IMR-90 (cell line): ENCODE data around the gene BRPF1. TPM values are rescaled to one million over a fixed set of nuclear protein-coding genes. Genes with fewer than 3 reads are reported as not detected.

Experiments
- ATAC-seq: fragments of 200-7000 bp; cut with Tn5 transposase; 2 replicates; pipeline ENCODE4 v1.9.1; 2020; ENCODE audit warnings: low read depth, mild to moderate bottlenecking, moderate library complexity
- BruUV-seq: library from RNA; stranded (reverse); fragments of 400-500 nt; replicated peaks from 2 replicates; lab custom pipeline; 2021; lab: Mats Ljungman, UMichigan
- CTCF ChIA-PET: fragments of 300-600 bp; formaldehyde crosslinking; extraction: SDS; loops from one replicate; lab custom pipeline; 2021; ENCODE audit warnings: antibody characterized with exemption; lab: Yijun Ruan, JAX
- POLR2A ChIA-PET: fragments of 300-600 bp; sonication (Branson Sonifier 250); formaldehyde crosslinking; loops from one replicate; lab custom pipeline; 2022; ENCODE audit warnings: antibody characterized with exemption; ENCODE audit not compliant: unreplicated experiment; lab: Charles Lee
- DNase-seq: peaks from one replicate; pipeline ENCODE4 v3.0.0; 2013
- H2AFZ ChIP-seq: replicated peaks from 2 replicates; pipeline ENCODE3; 2013; ENCODE audit warnings: low read length, mild to moderate bottlenecking; ENCODE audit not compliant: poor library complexity
- H2AK5ac ChIP-seq: 2 replicates; pipeline ENCODE4 v1.6.1; 2013; ENCODE audit warnings: low read depth, low read length, inconsistent platforms
- H2AK9ac ChIP-seq: replicated peaks from 2 replicates; pipeline ENCODE3; 2013; ENCODE audit warnings: mild to moderate bottlenecking, low read depth, low read length, moderate library complexity; ENCODE audit not compliant: poor library complexity
- H2BK120ac ChIP-seq: 2 replicates; pipeline ENCODE4 v1.6.1; 2013; ENCODE audit warnings: low read depth, low read length, inconsistent platforms
- H2BK15ac ChIP-seq: 3 replicates; pipeline ENCODE4 v1.6.1; 2013; ENCODE audit warnings: low read depth, low read length, inconsistent platforms
- H2BK20ac ChIP-seq: 2 replicates; pipeline ENCODE4 v1.6.1; 2013; ENCODE audit warnings: low read depth, mild to moderate bottlenecking, inconsistent platforms, low read length, moderate library complexity
- H2BK5ac ChIP-seq: 2 replicates; pipeline ENCODE4 v1.6.1; 2013; ENCODE audit warnings: mild to moderate bottlenecking, low read depth, low read length, inconsistent platforms; ENCODE audit not compliant: poor library complexity, severe bottlenecking
- H3K14ac ChIP-seq: replicated peaks from 2 replicates; pipeline ENCODE4 v1.6.1; 2013; ENCODE audit warnings: low read depth, low read length, inconsistent platforms
- H3K18ac ChIP-seq: 2 replicates; pipeline ENCODE4 v1.6.1; 2013; ENCODE audit warnings: low read depth, low read length, control low read depth
- H3K23ac ChIP-seq: 2 replicates; pipeline ENCODE4 v1.6.1; 2013; ENCODE audit warnings: low read depth, low read length, inconsistent platforms
- H3K27ac ChIP-seq: 2 replicates; pipeline ENCODE4 v1.5.1; 2013; ENCODE audit warnings: mild to moderate bottlenecking, control low read depth, low read length; ENCODE audit not compliant: insufficient read depth
- H3K27me3 ChIP-seq: 2 replicates; pipeline ENCODE4 v1.6.1; 2013; ENCODE audit warnings: low read length; ENCODE audit not compliant: control insufficient read depth, insufficient read depth
- H3K36me3 ChIP-seq: 2 replicates; pipeline ENCODE4 v1.6.1; 2013; ENCODE audit warnings: low read length, mixed read lengths; ENCODE audit not compliant: control insufficient read depth, insufficient read depth
- H3K4ac ChIP-seq: 2 replicates; pipeline ENCODE4 v1.6.1; 2013; ENCODE audit warnings: low read depth, low read length, inconsistent platforms
- H3K4me1 ChIP-seq: 2 replicates; pipeline ENCODE4 v1.6.1; 2013; ENCODE audit warnings: low read length, mixed read lengths; ENCODE audit not compliant: control insufficient read depth, insufficient read depth
- H3K4me2 ChIP-seq: 2 replicates; pipeline ENCODE4 v1.6.1; 2013; ENCODE audit warnings: low read depth, mild to moderate bottlenecking, control low read depth, low read length, moderate library complexity
- H3K4me3 ChIP-seq: 2 replicates; pipeline ENCODE4 v1.5.1; 2013; ENCODE audit warnings: low read depth, mild to moderate bottlenecking, control low read depth, low read length, moderate library complexity; ENCODE audit not compliant: insufficient read depth
- H3K56ac ChIP-seq: 2 replicates; pipeline ENCODE4 v1.6.1; 2013; ENCODE audit warnings: low read length, inconsistent platforms; ENCODE audit not compliant: insufficient read depth; ENCODE audit errors: extremely low read depth
- H3K79me1 ChIP-seq, 2 experiments: 2 replicates each; pipeline ENCODE4 v1.6.1; 2013; ENCODE audit warnings: low read length in 2 of 2, inconsistent platforms in 1 of 2, low read depth in 1 of 2
- H3K9ac ChIP-seq: 2 replicates; pipeline ENCODE4 v1.6.1; 2013; ENCODE audit warnings: low read depth, low read length, control low read depth
- H3K9me1 ChIP-seq: 2 replicates; pipeline ENCODE4 v1.6.1; 2013; ENCODE audit warnings: low read length, inconsistent platforms; ENCODE audit not compliant: insufficient read depth
- H3K9me3 ChIP-seq: 2 replicates; pipeline ENCODE4 v1.6.1; 2013; ENCODE audit warnings: low read length; ENCODE audit not compliant: control insufficient read depth, insufficient read depth
- H4K20me1 ChIP-seq: 2 replicates; pipeline ENCODE4 v1.6.1; 2013; ENCODE audit warnings: low read length, inconsistent platforms; ENCODE audit not compliant: insufficient read depth
- H4K5ac ChIP-seq: 2 replicates; pipeline ENCODE4 v1.6.1; 2013; ENCODE audit warnings: mild to moderate bottlenecking, low read depth, low read length, control low read depth
- H4K8ac ChIP-seq, 2 experiments: 2 replicates each; pipeline ENCODE4 v1.6.1; 2013; ENCODE audit warnings: low read depth in 2 of 2, low read length in 2 of 2, control low read depth in 1 of 2, inconsistent platforms in 1 of 2
- H4K91ac ChIP-seq: 2 replicates; pipeline ENCODE4 v1.6.1; 2013; ENCODE audit warnings: low read depth, low read length, inconsistent platforms; ENCODE audit not compliant: insufficient read depth
- RCOR1 ChIP-seq: IDR thresholded peaks from 2 replicates; pipeline ENCODE4 v1.6.1; 2012; ENCODE audit warnings: mild to moderate bottlenecking, low read length, improper control_type of control experiment; ENCODE audit not compliant: insufficient replicate concordance
- RFX5 ChIP-seq: IDR thresholded peaks from 2 replicates; pipeline ENCODE4 v1.8.0; 2012; ENCODE audit warnings: low read depth, mild to moderate bottlenecking, low read length, moderate library complexity
- SMC3 ChIP-seq: fragments of 150-350 bp; IDR thresholded peaks from 2 replicates; pipeline ENCODE4 v1.6.1; 2016; ENCODE audit warnings: low read depth, mild to moderate bottlenecking, antibody characterized with exemption, low read length, moderate library complexity
- WGBS, 2 experiments: methylation state at CpG; one replicate each; pipeline versions ENCODE4 v1.1.5 to v1.1.7; 2013; ENCODE audit warnings: missing lambda C conversion rate in 2 of 2; ENCODE audit not compliant: insufficient read length in 1 of 2; ENCODE audit errors: extremely low coverage in 2 of 2; 5-methylcytosine and 5-hydroxymethylcytosine counted together
- dilution Hi-C: fragments of 300-500 bp; cut with HindIII; formaldehyde crosslinking; loops from one replicate; pipeline ENCODE4 v1.14.3; 2018; ENCODE audit warnings: low sequenced_read_pairs; ENCODE audit not compliant: unreplicated experiment
- in situ Hi-C: fragments of 300-500 bp; cut with MboI; formaldehyde crosslinking; loops from 3 replicates; pipeline ENCODE4 v1.14.3; 2019; ENCODE audit warnings: low sequenced_read_pairs, inconsistent platforms, mixed read lengths
- intact Hi-C: fragments of 100-400 bp; cut with micrococcal nuclease; formaldehyde crosslinking; loops from 2 replicates; pipeline ENCODE4 v1.10.0; 2022
- polyA plus RNA-seq, 3 experiments: library from polyadenylated mRNA; depleted of rRNA; stranded (reverse); fragments of >200 nt; gene quantifications; 2 replicates each; pipeline ENCODE4 v1.2.3, GENCODE V29; 2012; ENCODE audit warnings: low replicate concordance in 1 of 3
- total RNA-seq: library from RNA; depleted of rRNA; stranded (reverse); fragments of >200 nt; gene quantifications from 2 replicates; pipeline ENCODE4 v1.2.3, GENCODE V29; 2012

The BRPF1 gene
- total and polyA plus RNA-seq, 2 of the 4 experiments (the other 2 are of a cell fraction), result 13.6 to 15.6 TPM

GRCh38 chr3:9761919-9762318 lies 30.4 kb downstream of the BRPF1 start:
- TF ChIP-seq RCOR1 (no peak), RFX5 (no peak), SMC3 (no peak)
- Histone ChIP-seq H3K4me3 (no peak overlapping the region), H3K4ac (no peak overlapping the region), H4K20me1 (no peaks in the 10 kb centered on the region; the same call in 1 of the 2 replicates), H3K4me2 (no peak overlapping the region), H2AK9ac (no peak overlapping the region), H3K14ac (no peak overlapping the region), H3K9ac (no peak overlapping the region), H4K8ac (no peak overlapping the region), H2BK5ac (no peak overlapping the region), H3K9me1 (peaks cover 16% of the 10 kb centered on the region), H2AFZ (no peak overlapping the region), H2BK120ac (no peak overlapping the region), H3K18ac (no peak overlapping the region), H3K4me1 (peaks cover under 1% of the 10 kb centered on the region; the same call in 1 of the 2 replicates), H3K56ac (no peak overlapping the region), H3K23ac (no peak overlapping the region), H3K27ac (no peak overlapping the region), H3K79me1 (peaks cover 1 to 23% of the 10 kb centered on the region in 2 experiments), H4K5ac (no peak overlapping the region), H3K9me3 (no peaks in the 10 kb centered on the region), H2AK5ac (no peak overlapping the region), H3K36me3 (peaks cover 35% of the 10 kb centered on the region), H2BK20ac (no peak overlapping the region), H3K27me3 (no peaks in the 10 kb centered on the region), H2BK15ac (no peak overlapping the region), H4K91ac (no peak overlapping the region)
- dilution Hi-C loops, result no loop called here
- in situ Hi-C loops, result no loop called here
- intact Hi-C loops, result no loop called here
- ChIA-PET CTCF (no interaction called here), POLR2A (no interaction called here)
- WGBS, 2 experiments, result no CpG with 5 or more reads among the region's 5 CpGs
- BruUV-seq, result no TSS peak
- DNase-seq (no peak), ATAC-seq (no peak)
